NCI-H128 (cell line): Measurements from ENCODE around the gene MYO15B.
"Not testable (repeated sequence)": the region's sequence is repeated elsewhere in the genome, so short reads cannot be mapped to it uniquely, and the experiment has no call there.

Experiments
- DNase-seq: peaks from one replicate; lab custom pipeline; 2025; ENCODE audit not compliant: unreplicated experiment; lab: John Stamatoyannopoulos, UW

Gene MYO15B

DNA sequence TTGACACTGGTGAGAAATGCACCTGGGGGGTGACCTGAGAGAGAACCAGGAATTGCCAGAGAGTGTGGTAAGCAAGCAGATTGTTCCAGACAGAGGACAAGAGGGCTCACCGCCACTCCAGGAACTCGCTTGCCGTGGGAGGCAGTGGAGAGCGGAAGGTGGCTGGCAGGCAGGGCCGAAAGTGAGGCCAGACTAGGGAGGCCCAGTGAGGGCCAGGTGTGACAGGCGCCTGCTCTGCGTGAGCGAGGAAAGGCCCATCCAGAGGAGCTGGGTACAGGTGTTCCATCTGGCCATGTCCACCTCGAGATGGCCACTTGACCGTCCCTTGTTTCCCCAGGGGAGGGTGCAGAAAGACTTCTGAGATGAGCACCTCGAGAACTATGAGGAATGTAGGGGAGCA lies 11.9 kb upstream of the MYO15B start:
- DNase-seq, result no peak

DNA sequence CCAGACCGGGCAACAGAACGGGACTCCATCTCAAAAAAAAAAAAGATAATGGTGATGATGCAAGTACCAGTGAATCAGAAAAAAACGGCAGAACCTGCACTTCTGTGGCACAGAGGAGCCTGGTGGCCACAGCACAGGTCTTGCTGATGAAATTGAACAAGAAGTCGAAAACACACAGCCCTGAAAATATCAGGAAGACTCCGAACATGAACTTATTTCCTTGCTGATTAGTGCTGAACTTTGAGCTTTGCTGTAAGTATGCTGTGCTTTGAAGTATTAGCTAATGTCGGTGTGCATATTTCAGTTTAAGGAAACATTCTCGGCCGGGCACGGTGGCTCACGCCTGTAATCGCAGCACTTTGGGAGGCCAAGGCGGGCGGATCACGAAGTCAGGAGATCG lies 10.9 kb upstream of the MYO15B start:
- DNase-seq, result no peak

DNA sequence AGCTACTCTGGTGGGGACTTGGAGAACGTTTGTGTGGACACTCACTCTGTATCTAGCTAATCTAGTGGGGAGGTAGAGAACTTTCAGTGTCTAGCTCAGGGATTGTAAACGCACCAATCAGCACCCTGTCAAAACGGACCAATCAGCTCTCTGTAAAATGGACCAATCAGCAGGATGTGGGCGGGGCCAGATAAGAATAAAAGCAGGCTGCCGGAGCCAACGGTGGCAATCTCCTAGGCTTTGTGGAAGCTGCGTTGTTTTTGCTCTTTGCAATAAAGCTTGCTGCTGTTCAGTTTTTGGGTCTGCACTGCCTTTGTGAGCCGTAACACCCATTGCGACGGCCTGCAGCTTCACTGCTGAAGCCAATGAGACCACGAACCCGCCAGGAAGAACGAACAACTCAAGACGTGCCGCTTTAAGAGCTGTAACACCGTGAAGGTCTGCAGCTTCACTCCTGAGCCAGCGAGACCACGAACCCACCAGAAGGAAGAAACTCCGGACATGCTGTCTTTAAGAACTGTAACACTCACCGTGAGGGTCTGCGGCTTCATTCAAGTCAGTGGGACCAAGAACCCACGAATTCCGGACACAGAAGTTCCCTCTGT lies 6.4 kb upstream of the MYO15B start:
- not testable (repeated sequence) for DNase-seq

GRCh38 chr17:75583197-75583596 lies 4.4 kb upstream of the MYO15B start:
- DNase-seq, result not testable (repeated sequence)

GRCh38 chr17:75584849-75585175 lies 2.8 kb upstream of the MYO15B start:
- no peak for DNase-seq

DNA sequence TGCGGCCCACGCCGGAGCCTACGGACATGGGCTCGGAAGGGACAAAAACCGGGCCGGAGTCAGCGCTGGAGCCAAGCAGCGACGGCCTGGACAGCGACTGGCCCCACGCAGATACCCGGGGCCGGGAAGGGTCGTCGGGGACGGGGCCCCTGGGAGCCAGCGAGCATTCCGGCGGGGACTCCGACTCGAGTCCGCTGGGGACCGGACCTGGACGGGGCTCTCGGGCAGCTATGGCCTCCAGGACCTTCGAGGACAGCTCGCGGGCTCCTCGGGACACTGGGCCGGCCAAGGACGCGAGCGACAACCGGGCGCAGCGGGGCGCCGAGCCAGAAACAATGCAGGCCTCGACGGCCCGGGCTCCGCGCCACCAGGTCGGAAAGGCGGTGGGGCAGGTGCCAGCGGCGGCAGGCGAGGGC lies 1.0 kb downstream of the MYO15B start:
- no peak for DNase-seq

- DNase-seq, result peak; percentile 53
These were observed 1.7 kb downstream of the MYO15B start for GRCh38 chr17:75589012-75589918.

GRCh38 chr17:75589919-75590303 lies 2.3 kb downstream of the MYO15B start:
- DNase-seq, result no peak

- no peak for DNase-seq
These were observed 2.7 kb downstream of the MYO15B start for GRCh38 chr17:75590314-75590761.

- no peak for DNase-seq
These were observed 3.5 kb downstream of the MYO15B start for GRCh38 chr17:75590849-75591721.

- DNase-seq, result no peak
These were observed 4.2 kb downstream of the MYO15B start for GRCh38 chr17:75591722-75592302.

GRCh38 chr17:75592348-75593020 lies 4.9 kb downstream of the MYO15B start:
- no peak for DNase-seq

DNA sequence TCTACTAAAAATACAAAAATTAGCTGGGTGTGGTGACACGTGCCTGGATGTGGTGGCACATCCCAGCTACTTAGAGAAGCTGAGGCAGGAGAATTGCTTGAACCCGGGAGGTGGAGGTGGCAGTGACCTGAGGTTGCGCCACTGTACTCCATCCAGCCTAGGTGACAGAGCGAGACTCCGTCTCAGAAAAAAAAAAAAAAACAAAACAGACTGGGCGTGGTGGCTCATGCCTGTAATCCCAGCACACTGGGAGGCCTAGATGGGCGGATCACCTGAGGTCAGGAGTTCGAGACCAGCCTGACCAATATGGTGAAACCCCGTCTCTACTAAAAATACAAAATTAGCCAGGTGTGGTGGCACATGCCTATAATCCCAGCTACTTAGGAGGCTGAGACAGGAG lies 5.8 kb downstream of the MYO15B start:
- not testable (repeated sequence) for DNase-seq

- no peak for DNase-seq
These were observed 7.1 kb downstream of the MYO15B start for GRCh38 chr17:75594499-75595283.

- DNase-seq, result no peak
These were observed 7.8 kb downstream of the MYO15B start for GRCh38 chr17:75595284-75595919.

- no peak for DNase-seq
These were observed 8.3 kb downstream of the MYO15B start for GRCh38 chr17:75595920-75596313.

DNA sequence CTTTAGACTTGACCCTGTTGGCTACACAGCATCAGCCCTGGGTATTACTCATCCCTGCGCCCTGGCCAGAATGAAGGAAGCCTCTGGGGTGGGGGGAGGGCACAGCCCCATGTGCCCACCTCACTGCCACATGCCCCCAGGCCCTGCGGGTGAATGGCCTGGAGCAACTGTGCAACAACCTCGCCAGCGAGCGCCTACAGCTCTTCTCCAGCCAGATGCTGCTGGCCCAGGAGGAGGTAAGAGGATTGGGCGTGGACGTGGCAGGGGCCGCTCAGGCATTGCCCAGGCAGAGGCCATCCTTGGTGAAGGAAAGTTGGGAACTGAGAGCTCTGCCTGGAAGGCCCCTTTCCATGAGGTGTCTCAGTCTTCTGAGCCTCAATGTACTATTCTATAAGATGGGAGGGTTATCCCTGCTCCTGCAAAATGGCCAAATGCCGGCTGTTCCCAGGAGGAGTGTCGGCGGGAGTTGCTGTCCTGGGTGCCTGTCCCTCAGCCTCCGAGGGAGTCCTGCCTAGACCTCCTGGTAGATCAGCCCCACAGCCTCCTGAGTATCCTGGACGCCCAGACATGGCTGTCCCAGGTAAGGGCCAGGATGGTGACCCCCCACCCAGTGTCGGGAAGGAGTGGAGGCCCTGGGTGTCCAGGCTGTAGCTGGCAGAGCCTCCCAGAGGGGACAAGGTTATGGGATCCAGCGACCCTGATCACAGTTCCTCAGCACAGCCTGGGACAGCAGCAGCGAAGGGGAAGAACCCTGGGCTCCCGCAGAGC lies 8.9 kb downstream of the MYO15B start:
- DNase-seq, result no peak
